Right lobe of liver (tissue), 6 donors: ENCODE measurements around the gene ABHD8. TPM values are rescaled to one million over a fixed set of nuclear protein-coding genes. Genes with fewer than 3 reads are reported as not detected.

Source experiments
- ATAC-seq, 4 donors: fragments of 200-7000 bp; cut with Tn5 transposase; one replicate each; pipeline ENCODE4 v1.9.1; 2020; ENCODE audit warnings: mild to moderate bottlenecking in 4 of 4, moderate library complexity in 4 of 4
- DNase-seq, 3 donors: peaks; one replicate each; pipeline ENCODE4 v3.0.0-alpha.2; 2020
- H3K27ac ChIP-seq, 3 donors: fragments of 200-600 bp; one replicate each; pipeline ENCODE4 v1.8.0; 2022
- H3K27me3 ChIP-seq, 2 donors: fragments of 200-600 bp; one replicate each; pipeline ENCODE4 v1.8.0; 2022
- H3K36me3 ChIP-seq, 4 donors: fragments of 200-600 bp; sonication (generic) in 1 of 4; one replicate each; pipeline versions ENCODE4 v1.5.1 to v1.8.0; 2017 to 2022; ENCODE audit warnings: control low read depth in 1 of 4
- H3K4me1 ChIP-seq, 4 donors: fragments of 200-600 bp; sonication (generic) in 1 of 4; one replicate each; pipeline versions ENCODE4 v1.5.1 to v1.8.0; 2017 to 2022; ENCODE audit warnings: control low read depth in 1 of 4
- H3K4me3 ChIP-seq, 3 donors: fragments of 200-600 bp; one replicate each; pipeline ENCODE4 v1.8.0; 2022
- H3K9me3 ChIP-seq, 4 donors: fragments of 200-600 bp; sonication (generic) in 1 of 4; one replicate each; pipeline versions ENCODE4 v1.5.1 to v1.8.0; 2017 to 2022; ENCODE audit warnings: control low read depth in 1 of 4
- POLR2A ChIP-seq: fragments of 450-650 bp; IDR thresholded peaks from one replicate; pipeline ENCODE4 v1.6.1; 2017; ENCODE audit warnings: antibody characterized with exemption, mild to moderate bottlenecking
- WGBS: methylation state at CpG from one replicate; pipeline ENCODE4 v1.1.6; 2018; ENCODE audit warnings: low coverage, low lambda C conversion rate; ENCODE audit not compliant: insufficient coverage; ENCODE audit errors: missing lambda C conversion rate; 5-methylcytosine and 5-hydroxymethylcytosine counted together
- intact Hi-C, 2 donors: fragments of 100-400 bp; cut with DNase I; formaldehyde crosslinking; loops; one replicate each; pipeline versions ENCODE4 v1.11.2 to v1.14.1; 2022
- total RNA-seq, 6 experiments: library from RNA; depleted of rRNA in 2 of 6; stranded (reverse); fragments of >200 nt in 2 of 6; fragmentation: NEBNext Ultra II Directional in 3 of 6; extraction: Animal tissue kit (Norgen Biotek cat#: 25700) in 3 of 6; gene quantifications; one replicate each; pipeline versions ENCODE4 v1.1.0 to v1.2.4, GENCODE V29; 2016 to 2023
- TF ChIP-seq, protein P1 (sequence below), 4 donors: fragments of 200-600 bp in 3 of 4; fragments of 450-650 bp in 1 of 4; IDR thresholded peaks; one replicate each; pipeline versions ENCODE4 v1.5.1 to v1.8.0; 2016 to 2022; ENCODE audit warnings: antibody characterized with exemption in 4 of 4, mild to moderate bottlenecking in 2 of 4
- donor health status: DM: no; HTN: yes; CAD: no.
- donor health status: DM: no; HTN: no; CAD: no.
- donor health status: DM: no; HTN: no; CAD: no.
- donor health status: DM: no; HTN: yes; CAD: no.
- donor health status: DM: no; HTN: yes; CAD: no.

ABHD8 gene
- total RNA-seq, 6 experiments from 2014 or later, result 8.3 to 27.3 (median 15.8) TPM

DNA sequence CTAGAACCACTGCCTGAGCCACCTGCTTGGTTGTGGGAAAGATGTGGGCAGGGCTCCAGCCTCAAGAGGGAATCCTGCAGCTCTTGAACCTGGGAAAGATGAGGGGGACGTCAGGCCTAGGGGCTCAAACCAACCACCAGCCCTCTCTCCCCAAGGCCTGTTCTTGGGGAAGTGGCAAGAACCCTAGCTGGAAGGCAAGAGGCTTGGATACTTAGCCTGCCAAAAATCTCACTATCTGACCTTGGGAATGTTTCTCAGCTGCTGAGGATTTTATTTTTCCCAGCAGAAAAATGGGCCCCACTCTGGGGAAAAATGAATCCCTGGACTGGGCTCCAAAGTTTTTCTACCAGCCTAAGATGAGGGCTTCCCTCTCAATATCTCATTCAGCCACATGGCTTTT lies 43.3 kb downstream of the ABHD8 start:
- ATAC-seq (no peak), DNase-seq (no peak)
- H3K4me1 ChIP-seq, result peaks cover 0 to 4% (median 0%) of the 10 kb centered on the region in 4 donors
- no peaks in the 10 kb centered on the region for H3K36me3 ChIP-seq
- TF ChIP-seq, protein P1, sequence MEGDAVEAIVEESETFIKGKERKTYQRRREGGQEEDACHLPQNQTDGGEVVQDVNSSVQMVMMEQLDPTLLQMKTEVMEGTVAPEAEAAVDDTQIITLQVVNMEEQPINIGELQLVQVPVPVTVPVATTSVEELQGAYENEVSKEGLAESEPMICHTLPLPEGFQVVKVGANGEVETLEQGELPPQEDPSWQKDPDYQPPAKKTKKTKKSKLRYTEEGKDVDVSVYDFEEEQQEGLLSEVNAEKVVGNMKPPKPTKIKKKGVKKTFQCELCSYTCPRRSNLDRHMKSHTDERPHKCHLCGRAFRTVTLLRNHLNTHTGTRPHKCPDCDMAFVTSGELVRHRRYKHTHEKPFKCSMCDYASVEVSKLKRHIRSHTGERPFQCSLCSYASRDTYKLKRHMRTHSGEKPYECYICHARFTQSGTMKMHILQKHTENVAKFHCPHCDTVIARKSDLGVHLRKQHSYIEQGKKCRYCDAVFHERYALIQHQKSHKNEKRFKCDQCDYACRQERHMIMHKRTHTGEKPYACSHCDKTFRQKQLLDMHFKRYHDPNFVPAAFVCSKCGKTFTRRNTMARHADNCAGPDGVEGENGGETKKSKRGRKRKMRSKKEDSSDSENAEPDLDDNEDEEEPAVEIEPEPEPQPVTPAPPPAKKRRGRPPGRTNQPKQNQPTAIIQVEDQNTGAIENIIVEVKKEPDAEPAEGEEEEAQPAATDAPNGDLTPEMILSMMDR (IDR thresholded peaks at IDR 0.05), result no peak
- no peak for TF ChIP-seq POLR2A
- no peak overlapping the region for H3K4me3 ChIP-seq
- H3K27ac ChIP-seq, result no peak overlapping the region
- WGBS, result 20% methylated on average over 1 of the region's 1 CpG
- no peaks in the 10 kb centered on the region for H3K9me3 ChIP-seq
- intact Hi-C loops, result no loop called here
- H3K27me3 ChIP-seq, result no peaks in the 10 kb centered on the region

DNA sequence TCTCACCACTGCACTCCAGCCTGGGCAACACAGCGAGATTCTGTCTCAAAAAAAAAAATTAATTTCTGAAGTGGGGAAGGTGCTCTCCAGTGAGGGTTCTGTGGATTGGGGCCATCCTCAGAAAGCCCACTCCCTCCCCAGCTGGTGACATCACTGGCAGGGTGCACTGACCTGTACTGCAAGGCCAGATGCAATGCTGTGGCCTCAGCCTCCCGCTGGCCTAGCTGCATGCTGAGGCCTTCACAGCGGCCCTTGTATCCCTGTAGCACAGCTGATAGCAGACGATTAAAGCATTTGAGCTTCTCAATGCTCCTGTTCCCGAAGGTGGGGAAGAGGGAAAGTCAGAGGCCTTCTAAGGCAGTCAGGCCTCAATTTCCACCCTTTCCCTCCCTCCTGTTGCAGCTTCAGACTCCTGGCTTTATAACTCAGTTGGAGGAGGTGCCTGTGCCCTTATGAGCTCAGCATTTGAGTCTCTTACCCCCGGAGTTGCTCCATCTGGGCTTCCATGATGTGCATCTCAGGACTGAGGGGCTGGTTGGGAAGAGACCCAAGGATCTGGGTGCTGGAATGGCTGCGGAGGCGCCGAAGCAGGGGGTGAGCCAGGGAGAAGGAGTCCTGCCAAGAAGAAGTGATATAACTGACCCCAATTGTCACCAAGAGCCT lies 44.0 kb downstream of the ABHD8 start:
- H3K27me3 ChIP-seq, result no peaks in the 10 kb centered on the region
- 100% methylated on average over 3 of the region's 9 CpGs for WGBS
- intact Hi-C loops, result no loop called here
- no peak overlapping the region for H3K4me3 ChIP-seq
- ATAC-seq (no peak), DNase-seq (no peak)
- H3K4me1 ChIP-seq, result peaks cover 0 to 4% (median 0%) of the 10 kb centered on the region in 4 donors
- H3K9me3 ChIP-seq, result no peaks in the 10 kb centered on the region
- H3K36me3 ChIP-seq, result no peaks in the 10 kb centered on the region
- no peak for TF ChIP-seq POLR2A
- TF ChIP-seq, protein P1 (IDR thresholded peaks at IDR 0.05), result no peak
- H3K27ac ChIP-seq, result no peak overlapping the region

DNA sequence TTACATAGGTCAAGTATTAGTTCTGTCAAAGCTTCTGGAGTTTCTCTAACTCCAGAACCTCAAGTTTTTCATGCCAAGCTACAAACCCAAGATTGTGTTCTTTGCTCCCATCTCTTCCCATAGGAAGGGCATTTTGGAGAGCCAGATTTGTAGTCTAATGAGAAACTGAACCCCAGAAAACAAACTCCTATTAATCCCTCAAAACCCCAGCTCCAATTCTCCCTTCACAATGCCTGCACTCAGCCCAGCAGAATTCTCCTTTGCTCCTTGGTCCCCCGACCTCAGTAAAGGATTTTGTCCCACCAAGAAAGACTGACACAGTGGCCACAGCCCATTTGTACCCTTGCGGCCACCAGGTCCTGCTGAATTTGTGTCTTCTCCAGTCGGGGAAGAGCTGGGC lies 47.1 kb downstream of the ABHD8 start:
- intact Hi-C loops, result no loop called here
- DNase-seq (no peak), ATAC-seq (no peak)
- Histone ChIP-seq H3K4me1 (peaks cover 0 to 4% (median 0%) of the 10 kb centered on the region in 4 donors), H3K4me3 (no peak overlapping the region), H3K27me3 (no peaks in the 10 kb centered on the region), H3K9me3 (no peaks in the 10 kb centered on the region), H3K27ac (no peak overlapping the region), H3K36me3 (no peaks in the 10 kb centered on the region)
- TF ChIP-seq POLR2A, result no peak
- TF ChIP-seq, protein P1 (IDR thresholded peaks at IDR 0.05), result no peak
- 56% methylated on average over 2 of the region's 3 CpGs for WGBS

DNA sequence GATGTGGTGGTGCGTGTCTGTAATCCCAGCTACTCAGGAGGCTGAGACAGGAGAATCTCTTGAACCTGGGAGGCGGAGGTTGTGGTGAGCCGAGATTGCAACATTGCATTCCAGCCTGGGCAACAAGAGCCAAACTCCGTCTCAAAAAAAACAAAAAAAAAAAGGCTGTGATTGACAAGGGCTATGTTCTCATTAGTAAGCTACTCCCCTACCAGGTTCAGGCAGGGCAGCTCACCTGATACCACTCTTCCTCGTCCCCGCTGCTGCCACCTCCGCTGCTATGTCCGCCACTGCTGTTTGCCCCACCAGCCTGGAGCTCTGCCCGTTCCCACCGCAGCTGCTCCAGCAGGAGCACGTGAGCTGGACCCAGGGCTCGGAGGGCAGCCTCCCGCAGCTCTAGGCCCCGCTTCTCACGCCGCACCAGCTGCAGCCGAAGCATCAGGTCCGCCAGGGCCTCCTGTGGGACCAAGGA lies 48.0 kb downstream of the ABHD8 start:
- Histone ChIP-seq H3K4me1 (peaks cover 0 to 4% (median 0%) of the 10 kb centered on the region in 4 donors), H3K27me3 (no peaks in the 10 kb centered on the region), H3K4me3 (no peak overlapping the region), H3K9me3 (no peaks in the 10 kb centered on the region), H3K36me3 (no peaks in the 10 kb centered on the region), H3K27ac (no peak overlapping the region)
- 28% methylated on average over 10 of the region's 18 CpGs for WGBS
- DNase-seq (peak in 1 of 3 donors; percentile 61), ATAC-seq (peak; percentile 70 to 78 (median 72))
- TF ChIP-seq, protein P1 (IDR thresholded peaks at IDR 0.05), result no peak
- TF ChIP-seq POLR2A, result no peak
- intact Hi-C loops, result no loop called here
